ENCODE results near the gene SNRNP200.

DNA sequence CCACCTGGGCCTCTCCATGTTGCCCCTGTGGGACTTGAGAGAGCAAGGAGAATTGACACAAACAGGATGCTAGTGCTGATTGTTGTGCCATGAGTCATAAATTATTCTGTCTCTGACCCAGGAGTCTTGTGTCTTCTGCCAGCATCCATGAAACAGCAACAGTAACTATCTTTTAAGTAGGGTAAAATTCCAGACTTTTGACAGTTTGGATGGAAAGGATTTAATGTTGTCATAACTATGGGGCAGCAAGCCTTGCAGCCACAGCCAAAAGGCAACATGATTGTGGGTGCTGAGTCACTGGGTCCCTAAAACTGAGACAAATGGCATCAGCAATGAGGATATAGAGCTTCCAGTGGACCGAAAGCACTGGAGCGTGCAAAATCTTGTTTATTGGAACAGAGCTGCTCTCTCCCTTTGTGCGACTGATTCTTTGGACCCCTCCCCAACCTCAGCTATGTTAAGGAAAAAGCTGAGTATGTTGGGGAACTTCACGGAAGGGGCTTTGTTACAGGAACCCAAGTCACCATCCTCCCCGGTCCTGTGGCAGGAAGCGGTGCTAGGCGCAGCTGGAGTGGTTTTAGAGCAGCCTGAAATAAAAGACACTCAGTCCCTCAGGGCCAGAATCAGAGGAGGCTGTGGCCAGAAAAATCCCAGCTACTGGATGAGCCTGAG lies 10.2 kb upstream of the SNRNP200 start:
- TF ChIP-seq, protein P1, sequence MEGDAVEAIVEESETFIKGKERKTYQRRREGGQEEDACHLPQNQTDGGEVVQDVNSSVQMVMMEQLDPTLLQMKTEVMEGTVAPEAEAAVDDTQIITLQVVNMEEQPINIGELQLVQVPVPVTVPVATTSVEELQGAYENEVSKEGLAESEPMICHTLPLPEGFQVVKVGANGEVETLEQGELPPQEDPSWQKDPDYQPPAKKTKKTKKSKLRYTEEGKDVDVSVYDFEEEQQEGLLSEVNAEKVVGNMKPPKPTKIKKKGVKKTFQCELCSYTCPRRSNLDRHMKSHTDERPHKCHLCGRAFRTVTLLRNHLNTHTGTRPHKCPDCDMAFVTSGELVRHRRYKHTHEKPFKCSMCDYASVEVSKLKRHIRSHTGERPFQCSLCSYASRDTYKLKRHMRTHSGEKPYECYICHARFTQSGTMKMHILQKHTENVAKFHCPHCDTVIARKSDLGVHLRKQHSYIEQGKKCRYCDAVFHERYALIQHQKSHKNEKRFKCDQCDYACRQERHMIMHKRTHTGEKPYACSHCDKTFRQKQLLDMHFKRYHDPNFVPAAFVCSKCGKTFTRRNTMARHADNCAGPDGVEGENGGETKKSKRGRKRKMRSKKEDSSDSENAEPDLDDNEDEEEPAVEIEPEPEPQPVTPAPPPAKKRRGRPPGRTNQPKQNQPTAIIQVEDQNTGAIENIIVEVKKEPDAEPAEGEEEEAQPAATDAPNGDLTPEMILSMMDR (IDR thresholded peaks at IDR 0.05) = no peak
- TF ChIP-seq POLR2AphosphoS5 (IDR thresholded peaks at IDR 0.05) = no peak
- no peak for TF ChIP-seq POLR2A (IDR thresholded peaks at IDR 0.05)
